Ishikawa (cell line): ENCODE data around the gene KIF6.

Experiments
- CEBPB ChIP-seq: IDR thresholded peaks from 2 replicates; pipeline ENCODE4 v1.6.1; 2012
- EGR1 ChIP-seq: IDR thresholded peaks from 2 replicates; pipeline ENCODE4 v1.6.1; 2012
- EP300 ChIP-seq: IDR thresholded peaks from 2 replicates; pipeline ENCODE4 v1.6.1; 2012; ENCODE audit warnings: borderline replicate concordance
- FOXM1 ChIP-seq: IDR thresholded peaks from 2 replicates; pipeline ENCODE4 v1.6.1; 2012; ENCODE audit warnings: low read depth, borderline replicate concordance
- MAX ChIP-seq: IDR thresholded peaks from 2 replicates; pipeline ENCODE4 v1.6.1; 2012
- NFIC ChIP-seq: IDR thresholded peaks from 2 replicates; pipeline ENCODE4 v1.6.1; 2012
- RAD21 ChIP-seq: IDR thresholded peaks from 2 replicates; pipeline ENCODE4 v1.6.1; 2012; ENCODE audit warnings: low read depth
- REST ChIP-seq: IDR thresholded peaks from 2 replicates; pipeline ENCODE4 v1.6.1; 2012; ENCODE audit warnings: low read depth, mild to moderate bottlenecking
- TAF1 ChIP-seq: IDR thresholded peaks from 2 replicates; pipeline ENCODE4 v1.6.1; 2012; ENCODE audit warnings: low read depth, mild to moderate bottlenecking
- TCF12 ChIP-seq: IDR thresholded peaks from 2 replicates; pipeline ENCODE4 v1.6.1; 2012; ENCODE audit warnings: low read depth
- TEAD4 ChIP-seq: IDR thresholded peaks from 2 replicates; pipeline ENCODE4 v1.6.1; 2012
- USF1 ChIP-seq: IDR thresholded peaks from 2 replicates; pipeline ENCODE4 v1.6.1; 2012
- YY1 ChIP-seq: IDR thresholded peaks from 2 replicates; pipeline ENCODE4 v1.6.1; 2012; ENCODE audit warnings: low read depth

GRCh38 chr6:39294899-39295298 lies 430.3 kb downstream of the KIF6 start:
- no peak for TF ChIP-seq CEBPB
- TF ChIP-seq TCF12 = no peak
- TF ChIP-seq FOXM1 = no peak
- no peak for TF ChIP-seq RAD21
- TF ChIP-seq USF1 = no peak
- no peak for TF ChIP-seq REST
- no peak for TF ChIP-seq EGR1
- TF ChIP-seq YY1 = no peak
- no peak for TF ChIP-seq EP300
- no peak for TF ChIP-seq TEAD4
- no peak for TF ChIP-seq TAF1
- TF ChIP-seq NFIC = no peak
- no peak for TF ChIP-seq MAX
